ENCODE results near the gene PWP2.

Gene PWP2

DNA sequence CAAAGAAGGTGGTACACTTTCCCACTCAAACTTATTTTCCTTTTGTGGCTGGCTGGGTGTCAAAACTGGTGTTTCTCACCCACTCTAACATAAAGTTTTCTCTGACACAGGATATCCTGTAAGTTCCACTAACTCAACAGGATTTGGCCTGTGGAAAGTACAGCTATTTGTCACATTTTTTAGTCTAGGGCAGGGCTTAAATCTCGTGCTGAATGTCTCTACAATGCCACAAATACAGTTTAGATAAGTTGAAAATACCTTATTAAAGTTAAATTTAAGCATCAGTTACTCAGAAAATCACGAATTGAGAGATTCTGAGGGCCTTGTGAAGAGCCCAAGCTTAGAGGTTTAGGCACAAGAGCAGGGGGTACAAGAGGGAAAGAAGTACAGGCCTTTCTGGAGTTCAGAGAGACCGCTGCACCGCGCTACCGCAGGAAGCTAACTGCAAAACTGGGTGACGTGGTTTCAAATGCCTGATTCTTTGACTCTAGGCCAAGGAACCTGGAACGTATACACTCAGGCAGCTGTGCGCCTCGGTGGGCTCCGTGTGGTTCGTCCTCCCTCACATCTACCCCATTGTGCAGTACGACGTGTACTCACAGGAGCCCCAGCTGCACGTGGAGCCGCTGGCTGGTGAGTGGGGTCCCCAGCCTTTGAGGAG lies 23.4 kb upstream of the PWP2 start:
- H3K27ac ChIP-seq: no peak overlapping the region
- TF ChIP-seq ZFX (IDR thresholded peaks at IDR 0.05): no peak
- TF ChIP-seq, protein P1, sequence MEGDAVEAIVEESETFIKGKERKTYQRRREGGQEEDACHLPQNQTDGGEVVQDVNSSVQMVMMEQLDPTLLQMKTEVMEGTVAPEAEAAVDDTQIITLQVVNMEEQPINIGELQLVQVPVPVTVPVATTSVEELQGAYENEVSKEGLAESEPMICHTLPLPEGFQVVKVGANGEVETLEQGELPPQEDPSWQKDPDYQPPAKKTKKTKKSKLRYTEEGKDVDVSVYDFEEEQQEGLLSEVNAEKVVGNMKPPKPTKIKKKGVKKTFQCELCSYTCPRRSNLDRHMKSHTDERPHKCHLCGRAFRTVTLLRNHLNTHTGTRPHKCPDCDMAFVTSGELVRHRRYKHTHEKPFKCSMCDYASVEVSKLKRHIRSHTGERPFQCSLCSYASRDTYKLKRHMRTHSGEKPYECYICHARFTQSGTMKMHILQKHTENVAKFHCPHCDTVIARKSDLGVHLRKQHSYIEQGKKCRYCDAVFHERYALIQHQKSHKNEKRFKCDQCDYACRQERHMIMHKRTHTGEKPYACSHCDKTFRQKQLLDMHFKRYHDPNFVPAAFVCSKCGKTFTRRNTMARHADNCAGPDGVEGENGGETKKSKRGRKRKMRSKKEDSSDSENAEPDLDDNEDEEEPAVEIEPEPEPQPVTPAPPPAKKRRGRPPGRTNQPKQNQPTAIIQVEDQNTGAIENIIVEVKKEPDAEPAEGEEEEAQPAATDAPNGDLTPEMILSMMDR (conservative IDR thresholded peaks at IDR 0.05): no peak

DNA sequence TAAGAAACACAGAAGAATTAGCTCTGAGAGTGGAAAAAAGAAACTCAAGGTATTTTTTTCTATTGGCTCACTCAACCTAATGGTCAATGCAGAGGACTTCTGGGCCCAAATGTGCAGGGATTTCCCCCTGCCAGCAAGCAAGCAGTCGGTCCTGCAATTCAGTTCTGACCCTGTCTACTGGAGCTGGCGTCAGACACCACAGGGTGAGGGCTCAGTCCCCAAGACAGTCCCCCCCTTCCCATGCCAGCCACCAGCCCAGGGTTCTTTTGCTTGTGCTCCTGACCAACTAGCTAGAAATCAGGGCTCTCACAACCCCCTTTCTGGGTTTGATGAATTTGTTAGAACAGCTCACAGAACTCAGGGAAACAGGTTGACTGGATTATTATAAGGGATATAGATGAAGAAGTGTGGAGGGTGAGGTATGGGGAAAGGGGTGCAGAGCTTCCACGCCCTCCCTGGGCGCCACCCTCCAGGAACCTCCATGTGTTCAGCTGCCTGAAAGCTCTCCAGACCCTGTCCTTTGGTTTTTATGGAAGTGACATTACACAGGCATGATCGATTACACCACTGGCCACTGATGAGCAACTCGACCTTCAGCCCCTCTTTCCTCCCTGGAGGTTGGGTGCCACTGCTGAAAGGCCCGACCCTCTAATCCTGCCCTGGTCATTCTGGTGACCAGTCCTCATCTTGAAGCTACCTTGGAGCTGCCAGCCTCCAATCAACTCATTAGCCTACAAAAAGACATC lies 22.5 kb upstream of the PWP2 start:
- TF ChIP-seq, protein P1 (conservative IDR thresholded peaks at IDR 0.05): no peak
- TF ChIP-seq ZFX (IDR thresholded peaks at IDR 0.05): no peak
- no peak overlapping the region for H3K27ac ChIP-seq

DNA sequence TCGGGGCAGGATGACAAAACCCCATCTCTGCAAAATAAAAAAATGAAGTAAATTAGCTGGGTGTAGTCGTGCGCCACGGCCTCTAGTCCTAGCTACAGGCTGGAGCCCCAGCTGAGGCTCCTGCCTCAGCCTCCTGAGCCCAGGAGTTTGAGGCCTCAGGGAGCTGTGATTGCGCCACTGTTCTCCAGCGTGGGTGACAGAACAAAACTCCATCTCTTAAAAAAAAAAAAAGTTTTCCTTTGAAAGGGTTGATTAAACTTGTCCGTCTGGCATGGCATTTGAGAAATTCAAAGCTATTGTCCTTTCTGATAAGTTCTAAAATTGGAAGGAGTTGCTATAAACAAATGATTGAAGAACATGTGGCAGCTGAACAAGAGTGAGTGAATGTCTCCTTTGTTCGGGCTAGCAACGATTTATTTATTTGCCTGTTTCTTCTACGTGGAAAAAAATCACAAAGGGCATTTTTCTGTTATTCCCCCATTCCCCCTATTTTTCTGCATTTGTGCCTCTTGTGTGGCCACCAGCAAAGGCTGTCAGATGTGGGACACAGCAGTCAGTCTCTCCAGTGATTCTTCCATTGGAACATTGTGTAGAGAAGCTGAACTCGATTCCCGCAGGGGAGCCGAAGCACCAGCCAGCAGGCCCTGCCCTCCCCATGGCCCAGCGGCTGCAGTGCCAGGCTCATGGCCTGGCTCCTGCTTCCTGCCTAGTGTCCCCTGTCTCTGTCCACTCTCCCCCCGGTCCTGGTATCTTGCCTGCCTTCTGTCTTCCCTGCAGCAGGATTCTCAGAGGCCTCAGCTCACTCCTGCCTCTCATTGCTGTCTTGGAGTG lies 21.5 kb upstream of the PWP2 start:
- TF ChIP-seq, protein P1 (conservative IDR thresholded peaks at IDR 0.05): no peak
- no peak for TF ChIP-seq ZFX (IDR thresholded peaks at IDR 0.05)
- H3K27ac ChIP-seq: no peak overlapping the region

DNA sequence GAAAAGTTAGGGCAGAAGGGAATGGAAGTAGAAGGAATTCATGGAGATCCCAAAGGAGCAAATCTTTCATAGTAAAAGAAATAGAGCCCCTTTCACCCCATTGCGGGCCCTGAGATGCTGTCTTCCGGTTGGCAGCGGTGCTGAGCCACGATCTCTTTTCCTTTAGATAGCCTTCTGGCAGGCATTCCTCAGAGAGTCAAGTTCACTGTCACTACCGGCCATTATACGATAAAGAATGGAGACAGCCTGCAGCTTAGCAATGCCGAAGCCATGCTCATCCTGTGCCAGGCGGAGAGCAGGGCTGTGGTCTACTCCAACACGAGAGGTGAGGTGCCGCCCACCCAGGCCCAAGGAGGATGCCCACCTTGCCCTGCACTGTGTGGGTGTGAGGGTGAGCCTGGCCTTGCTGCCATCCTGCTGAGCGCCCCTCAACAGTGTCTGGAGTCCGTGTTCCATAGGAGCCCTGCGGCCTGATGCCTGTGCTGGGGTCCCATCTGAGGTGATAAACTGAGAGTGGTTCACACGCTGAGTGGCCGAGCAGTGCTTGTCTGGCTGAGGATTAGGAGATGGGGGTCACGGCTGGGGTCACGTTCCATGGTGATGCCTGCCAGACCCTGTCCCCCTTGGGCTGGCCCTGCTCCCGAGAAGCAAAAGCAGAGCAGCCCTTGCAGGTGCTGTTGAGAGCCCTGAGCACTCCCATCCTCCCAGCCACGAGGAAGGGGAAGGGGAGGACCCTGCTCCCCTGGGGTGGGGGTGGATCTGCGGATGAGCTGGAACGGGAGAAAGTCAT lies 20.4 kb upstream of the PWP2 start:
- no peak for TF ChIP-seq ZFX (IDR thresholded peaks at IDR 0.05)
- TF ChIP-seq, protein P1 (conservative IDR thresholded peaks at IDR 0.05): no peak
- no peak overlapping the region for H3K27ac ChIP-seq

DNA sequence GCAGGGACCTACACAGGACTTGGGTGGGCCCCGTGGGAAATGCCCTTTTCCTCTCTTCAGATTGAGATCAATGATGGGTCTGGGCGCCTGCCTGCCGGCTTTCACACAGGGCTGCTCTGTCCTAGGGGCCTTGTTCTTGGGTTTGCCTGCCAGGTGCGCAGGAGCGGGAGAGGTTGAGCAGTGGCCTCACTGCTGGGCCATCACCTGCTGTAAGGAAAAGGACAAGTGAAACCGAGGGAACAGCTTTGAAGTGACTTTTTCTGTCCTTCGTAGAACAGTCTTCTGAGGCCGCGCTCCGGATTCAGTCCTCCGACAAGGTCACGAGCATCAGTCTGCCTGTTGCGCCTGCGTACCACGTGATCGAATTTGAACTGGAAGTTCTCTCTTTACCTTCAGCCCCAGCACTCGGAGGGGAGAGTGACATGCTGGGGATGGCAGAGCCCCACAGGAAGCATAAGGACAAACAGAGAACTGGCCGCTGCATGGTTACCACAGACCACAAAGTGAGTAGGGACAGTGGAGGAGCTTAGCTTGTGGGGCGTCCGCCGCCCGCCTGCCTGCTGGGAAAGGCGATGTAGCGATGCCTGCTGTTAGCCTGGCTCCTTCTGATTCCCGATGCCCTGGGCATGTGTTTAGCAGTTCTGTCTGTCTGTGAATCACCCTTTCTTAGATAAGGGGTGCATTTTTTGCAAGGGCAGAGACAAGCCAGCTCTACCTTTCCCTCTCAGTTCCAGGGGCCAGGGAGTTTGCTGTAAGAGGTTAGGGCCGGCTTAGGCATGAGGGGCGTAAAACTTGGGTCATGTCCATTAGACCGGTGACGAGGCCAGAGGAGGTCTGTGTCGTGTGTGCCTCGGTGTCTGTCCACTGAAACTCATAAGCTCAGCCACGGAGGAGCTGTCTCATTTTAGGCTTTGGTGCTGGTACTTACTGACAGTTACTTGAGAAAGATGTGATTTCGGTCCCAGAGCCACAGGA lies 19.5 kb upstream of the PWP2 start:
- no peak for TF ChIP-seq ZFX (IDR thresholded peaks at IDR 0.05)
- TF ChIP-seq, protein P1 (conservative IDR thresholded peaks at IDR 0.05): no peak
- H3K27ac ChIP-seq: no peak overlapping the region

DNA sequence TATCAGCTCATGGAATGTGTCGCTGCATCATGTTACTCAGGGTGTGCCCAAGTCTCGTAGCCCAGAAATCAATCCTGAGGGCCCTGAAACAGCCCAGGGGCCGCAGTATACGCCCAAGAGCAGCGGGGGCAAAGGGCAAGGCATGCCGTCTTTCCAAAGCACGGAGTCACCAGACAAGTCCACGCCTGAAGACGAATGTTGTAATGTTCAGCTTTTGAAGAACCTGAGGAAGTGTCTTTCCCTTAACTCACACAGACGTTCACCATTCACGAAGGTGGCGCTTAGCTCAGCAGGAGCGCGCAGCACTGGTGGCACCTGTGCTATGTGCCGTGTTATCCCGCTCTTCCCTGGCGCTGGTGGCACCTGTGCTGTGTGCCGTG lies 18.8 kb upstream of the PWP2 start:
- no peak overlapping the region for H3K27ac ChIP-seq
- TF ChIP-seq ZFX (IDR thresholded peaks at IDR 0.05): no peak
- TF ChIP-seq, protein P1 (conservative IDR thresholded peaks at IDR 0.05): no peak

All from C4-2B (cell line).